ENCODE results near the gene PIGM.
A peak's percentile ranks its signal among the peaks of the same experiment; 100 is the strongest.

PIGM gene

DNA sequence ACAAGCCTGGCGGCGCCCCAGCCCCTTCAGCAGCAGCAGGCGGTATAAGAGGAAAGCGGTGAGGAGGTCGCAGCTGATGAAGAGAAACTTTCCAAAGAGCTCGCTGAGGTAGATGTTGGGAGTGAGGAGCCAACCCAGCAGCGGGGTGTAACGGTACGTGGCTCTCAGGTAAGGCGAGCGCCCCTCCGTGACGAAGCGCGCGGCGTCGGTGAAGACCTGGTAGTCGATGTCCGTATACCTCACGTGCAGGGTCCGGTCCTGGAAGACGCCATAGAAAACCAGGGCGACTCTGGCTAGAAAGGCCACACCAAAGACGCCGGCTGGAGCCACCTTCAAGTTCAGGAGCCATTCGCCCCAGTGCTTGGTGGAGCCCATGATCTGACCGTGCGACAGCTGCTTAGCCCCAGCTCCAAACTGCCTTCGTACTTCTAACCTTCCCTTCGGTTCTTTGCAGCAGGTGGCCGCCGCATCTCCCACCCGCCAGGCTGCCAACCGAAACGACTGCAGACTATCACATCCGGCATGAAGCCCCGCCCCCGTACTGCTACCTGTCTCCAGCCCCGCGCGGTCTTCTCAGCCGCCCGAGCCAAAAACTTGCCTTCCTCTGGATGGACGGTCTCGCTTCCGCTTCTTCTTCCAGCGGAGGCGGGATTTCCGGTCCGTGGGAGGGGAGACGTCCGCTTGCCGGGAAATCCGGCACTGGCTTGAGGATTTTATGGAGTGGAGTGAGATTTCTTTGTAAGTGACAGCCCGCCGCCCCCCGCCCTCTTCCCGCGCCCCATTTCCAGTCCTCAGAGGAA, at the start of gene PIGM:
TSS of gene PIGM (minus strand) at position 626 of the 800 bp plus-strand sequence. CDS start at position 375, 251 bp downstream.
- peak; percentile 88 to 98 (median 90) for DNase-seq (ENCODE audit: low read depth in 4 of 4, low spot score in 1 of 4)

DNA sequence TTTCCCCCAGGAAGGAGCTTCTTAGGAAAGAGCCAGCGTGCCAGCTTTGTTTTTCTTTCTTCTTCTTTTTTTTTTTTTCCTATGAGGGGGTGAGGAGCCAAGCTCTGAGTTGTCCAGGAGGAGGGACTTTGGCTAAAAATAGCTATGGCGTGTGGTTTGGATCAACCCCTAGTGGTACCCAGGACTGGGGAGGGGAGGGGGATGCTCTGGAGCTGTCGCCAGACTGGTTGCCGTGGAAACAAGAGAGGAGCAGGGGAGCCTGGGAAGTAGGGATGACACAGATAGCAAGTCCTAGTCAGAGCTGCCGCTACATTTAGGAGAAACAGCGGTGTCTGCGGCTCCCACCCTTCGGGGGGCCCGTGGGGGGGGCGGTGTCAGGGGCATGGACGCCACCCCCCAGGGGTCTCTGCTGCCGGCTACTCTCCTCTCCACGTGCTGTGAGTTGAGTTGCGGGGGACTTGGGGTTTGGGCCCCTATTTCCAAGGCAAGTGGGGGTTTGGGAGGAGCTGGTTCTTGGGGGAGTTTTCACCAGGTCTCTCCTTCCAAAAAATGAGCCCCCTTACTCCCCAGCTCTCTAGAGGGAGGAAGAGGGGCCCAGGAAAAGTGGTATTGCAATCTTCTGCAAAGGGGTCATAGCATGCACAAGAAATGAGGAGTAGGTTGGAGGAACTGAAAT, 49.6 kb upstream of the PIGM start, which contains the start of gene KCNJ9:
TSS of gene KCNJ9 (plus strand) at position 278 of the 676 bp plus-strand sequence. CDS start 2,493 bp downstream, outside the sequence.
- DNase-seq (ENCODE audit: low read depth in 4 of 4, low spot score in 1 of 4), result no peak

DNA sequence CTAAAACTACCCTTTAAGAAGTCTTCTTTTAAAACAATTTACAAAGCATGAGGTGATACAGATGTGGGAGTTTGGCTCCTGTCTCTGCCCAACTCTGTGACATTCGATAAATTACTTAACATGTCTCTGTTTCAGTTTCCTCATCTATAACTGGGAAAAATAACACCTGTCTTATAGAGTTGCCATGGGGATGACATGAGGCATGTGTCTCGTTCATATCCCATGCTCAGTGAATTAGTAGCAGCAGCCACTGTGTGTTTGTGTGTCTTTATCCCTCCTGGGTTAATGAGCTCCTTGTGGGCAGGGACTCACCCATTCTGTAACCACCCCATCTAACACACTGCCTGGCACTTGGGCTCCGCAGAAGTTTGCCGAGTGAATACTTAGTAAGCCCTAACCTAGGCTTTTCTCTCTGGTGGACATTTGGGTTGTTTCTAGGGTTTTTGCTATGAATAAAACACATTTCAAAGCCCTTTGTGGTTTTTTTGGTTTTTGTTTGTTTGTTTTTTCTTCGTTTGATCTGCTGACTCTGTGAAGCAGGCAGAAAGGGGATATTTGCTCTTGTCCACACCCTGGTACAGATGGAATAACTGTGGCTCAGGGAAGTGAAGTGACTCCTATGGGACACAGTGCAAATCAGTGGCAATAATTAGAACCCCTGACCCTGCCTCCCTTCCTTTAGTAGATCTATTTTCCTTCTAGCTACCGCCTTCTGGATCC, 48.8 kb upstream of the PIGM start:
- DNase-seq (ENCODE audit: low read depth in 4 of 4, low spot score in 1 of 4), result no peak

DNA sequence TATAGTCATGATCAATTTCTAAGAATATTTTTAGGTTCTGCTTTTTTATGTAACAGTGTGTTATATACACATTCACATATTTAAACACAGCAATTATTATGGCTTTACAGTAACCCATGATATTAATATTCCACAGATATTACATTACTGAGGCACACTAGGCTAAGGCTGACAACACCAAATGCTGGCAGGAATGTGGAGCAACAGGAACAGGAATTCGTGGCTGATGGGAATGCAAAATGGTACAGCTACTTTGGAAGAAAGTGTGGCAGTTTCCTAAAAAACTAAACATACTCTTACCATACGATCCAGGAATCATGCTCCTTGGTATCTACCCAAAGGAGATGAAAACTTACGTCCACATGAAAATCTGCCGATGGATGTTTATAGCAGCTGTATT, 47.7 kb upstream of the PIGM start:
- no peak for DNase-seq (ENCODE audit: low read depth in 4 of 4, low spot score in 1 of 4)

DNA sequence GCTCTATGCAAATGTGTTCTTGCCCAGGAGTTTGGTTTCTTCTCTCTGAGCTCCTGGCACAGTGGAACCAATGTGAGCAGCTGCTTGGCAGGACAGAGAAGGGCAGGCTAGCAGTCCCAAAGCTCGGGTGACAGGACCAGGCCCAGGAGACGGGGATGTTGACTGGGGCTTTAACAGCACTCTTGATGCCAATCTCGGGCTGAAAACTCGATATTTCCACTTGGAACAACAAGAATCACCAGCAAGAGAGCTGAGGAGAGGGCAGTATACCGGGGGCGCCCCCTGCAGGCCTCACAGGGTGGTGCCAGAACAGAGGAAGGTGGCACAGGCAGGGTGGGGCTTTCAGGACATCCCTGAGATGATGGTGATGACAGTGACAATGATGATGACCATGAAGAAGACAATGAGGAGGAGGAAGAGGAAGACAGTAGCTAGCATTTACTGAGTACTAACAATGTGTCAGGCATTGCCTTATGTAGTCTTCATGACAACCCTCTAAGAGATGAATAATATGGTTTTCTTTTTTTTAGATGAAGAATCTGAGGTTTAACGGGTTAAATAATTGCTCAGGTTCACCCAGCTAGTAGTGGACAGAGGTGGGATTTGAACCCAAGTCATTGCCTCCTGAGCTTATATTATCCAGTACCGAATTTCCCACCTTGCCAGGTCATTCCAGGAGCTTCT, 46.9 kb upstream of the PIGM start:
- peak in 2 of 4 experiments; percentile 44 to 50 for DNase-seq (ENCODE audit: low read depth in 4 of 4, low spot score in 1 of 4)

DNA sequence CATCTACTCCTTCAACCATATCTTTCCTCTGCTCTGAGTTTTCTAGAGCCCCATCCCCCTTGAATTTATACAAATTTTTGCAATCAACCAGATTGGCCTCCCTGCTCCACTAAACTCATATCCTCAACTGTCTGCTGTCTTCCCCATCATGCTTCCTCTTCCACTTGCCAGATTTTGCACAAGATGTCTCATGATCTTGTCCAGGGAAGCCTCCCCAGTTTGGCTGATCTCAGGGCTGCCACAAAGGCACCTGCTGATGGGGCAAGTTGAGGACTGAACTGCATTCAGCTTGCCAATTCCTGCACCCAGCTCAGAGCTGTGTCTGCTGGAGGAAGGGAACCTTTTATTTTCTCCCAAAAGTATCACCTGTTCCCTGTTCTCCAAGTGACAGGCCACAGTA, 45.7 kb upstream of the PIGM start:
- DNase-seq (ENCODE audit: low read depth in 4 of 4, low spot score in 1 of 4), result no peak

DNA sequence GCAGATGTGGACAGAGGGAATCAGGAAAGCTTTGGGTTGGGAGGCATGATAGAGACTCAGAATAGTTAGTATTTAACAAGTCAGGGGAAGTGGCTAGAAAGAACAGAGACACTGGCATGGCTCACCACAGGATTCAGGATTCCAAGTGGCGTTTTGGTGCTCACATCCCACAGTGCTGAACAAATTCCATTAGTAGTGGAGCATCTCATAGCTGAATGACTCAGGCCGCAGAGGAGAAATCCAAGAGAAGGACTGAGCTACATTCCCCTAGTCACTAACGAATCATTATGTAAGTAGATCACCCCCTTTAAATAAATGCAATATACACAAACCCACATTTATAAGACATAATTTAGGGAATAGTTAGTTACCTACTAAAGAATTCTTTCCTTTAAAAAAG, 44.5 kb upstream of the PIGM start:
- no peak for DNase-seq (ENCODE audit: low read depth in 4 of 4, low spot score in 1 of 4)

DNA sequence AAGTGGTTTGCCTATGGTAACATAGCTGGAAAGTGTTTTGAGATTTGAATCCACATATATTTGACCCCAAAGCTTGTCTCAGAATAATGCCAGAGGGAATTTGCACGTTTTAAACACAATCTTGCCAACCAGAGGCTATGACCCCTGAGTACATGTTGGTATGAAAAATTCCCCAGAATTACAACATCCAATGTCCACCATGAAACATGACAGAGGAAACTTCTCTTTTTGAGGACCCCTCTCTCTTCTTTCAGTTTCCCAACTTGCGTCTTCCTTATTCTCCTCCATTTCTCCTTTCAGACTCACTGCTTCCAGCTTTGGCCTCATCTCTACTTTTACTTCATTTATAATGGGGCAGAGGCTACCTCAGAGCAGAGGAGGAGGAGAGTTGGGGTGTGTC, 44.0 kb upstream of the PIGM start:
- DNase-seq (ENCODE audit: low read depth in 4 of 4, low spot score in 1 of 4), result no peak

DNA sequence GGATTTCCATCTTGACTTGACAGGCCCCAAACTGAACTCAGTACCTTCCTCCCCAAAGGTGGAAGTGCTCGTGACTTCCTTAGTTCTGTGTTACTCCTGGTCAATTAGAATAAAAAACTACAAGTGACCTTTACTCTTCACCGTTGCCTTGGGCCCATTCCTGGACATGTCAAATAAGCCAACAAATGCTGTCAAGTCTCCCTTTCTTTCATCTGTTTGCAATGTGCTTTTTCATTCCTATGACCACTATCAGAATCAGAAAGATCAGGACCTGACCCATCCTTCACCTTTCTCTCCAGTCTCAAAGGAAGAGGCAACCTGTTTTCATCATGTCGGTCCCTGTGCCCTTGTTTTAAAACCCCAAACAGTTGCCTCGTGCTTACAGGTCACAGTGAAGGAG, 43.1 kb upstream of the PIGM start:
- no peak for DNase-seq (ENCODE audit: low read depth in 4 of 4, low spot score in 1 of 4)

DNA sequence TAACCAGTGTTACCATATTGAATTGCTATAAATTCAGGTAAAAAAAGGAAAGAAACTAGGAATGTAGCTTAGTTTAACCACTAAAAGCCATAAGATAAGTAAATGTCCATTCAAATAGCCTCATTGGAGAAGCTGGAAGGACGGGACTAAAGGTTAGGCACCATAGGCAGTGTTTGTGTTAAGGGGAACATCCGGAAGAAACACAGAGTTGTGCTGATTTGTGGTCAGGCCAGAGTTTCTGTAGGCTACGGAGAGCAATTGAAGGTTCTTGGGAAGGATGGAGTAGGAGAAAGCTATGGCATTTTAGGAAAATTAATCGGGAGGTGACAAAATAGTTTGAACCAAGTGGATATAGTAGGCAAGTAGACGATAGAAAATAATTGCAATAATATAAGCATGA, 39.5 kb upstream of the PIGM start:
- no peak for DNase-seq (ENCODE audit: low read depth in 4 of 4, low spot score in 1 of 4)

DNA sequence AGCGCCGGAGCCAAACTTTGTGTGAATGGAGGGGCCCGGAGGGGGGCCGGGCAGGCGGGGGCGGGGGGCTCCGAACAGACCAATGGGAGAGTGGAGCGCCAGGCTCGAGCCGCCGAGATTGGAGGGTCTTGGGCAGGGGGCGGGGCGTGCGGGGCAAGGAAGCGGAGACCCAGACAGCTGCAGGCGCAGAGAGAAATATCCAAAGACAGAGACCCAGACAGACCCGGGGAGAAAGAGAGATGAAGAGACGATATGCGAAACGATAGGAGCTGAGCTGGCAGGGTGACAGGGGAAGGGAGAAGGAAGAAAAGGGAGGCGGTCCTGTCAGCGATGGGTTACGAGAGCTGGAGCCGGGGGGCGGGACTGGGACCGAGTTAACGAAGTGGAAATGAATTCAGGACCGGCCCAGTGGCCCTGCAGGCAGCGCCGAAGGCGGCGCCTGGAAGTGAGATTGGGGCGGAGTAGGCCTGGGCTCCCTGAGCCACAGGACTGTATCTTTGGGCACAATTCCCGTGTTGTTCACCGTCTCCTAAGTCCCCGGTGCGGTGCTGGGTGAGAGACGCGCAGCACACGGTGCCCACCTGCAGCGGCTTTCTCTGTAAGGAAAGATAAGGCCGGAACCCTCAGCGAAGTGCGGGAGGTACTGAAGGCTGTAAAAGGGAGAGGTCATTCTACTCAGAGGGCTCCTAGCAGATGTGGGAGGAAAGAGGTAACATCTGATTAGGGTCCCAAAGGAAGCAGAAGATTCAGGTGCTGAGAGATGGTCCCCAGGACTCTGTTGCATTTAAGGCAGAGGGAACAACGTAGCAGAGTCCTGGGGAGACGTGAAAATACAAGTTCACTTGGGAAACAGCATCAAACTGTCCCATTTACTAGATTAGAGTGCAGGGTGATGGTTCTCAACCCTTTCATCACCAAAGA, 38.7 kb upstream of the PIGM start:
- DNase-seq (ENCODE audit: low read depth in 4 of 4, low spot score in 1 of 4), result peak; percentile 12 to 51 (median 40)

DNA sequence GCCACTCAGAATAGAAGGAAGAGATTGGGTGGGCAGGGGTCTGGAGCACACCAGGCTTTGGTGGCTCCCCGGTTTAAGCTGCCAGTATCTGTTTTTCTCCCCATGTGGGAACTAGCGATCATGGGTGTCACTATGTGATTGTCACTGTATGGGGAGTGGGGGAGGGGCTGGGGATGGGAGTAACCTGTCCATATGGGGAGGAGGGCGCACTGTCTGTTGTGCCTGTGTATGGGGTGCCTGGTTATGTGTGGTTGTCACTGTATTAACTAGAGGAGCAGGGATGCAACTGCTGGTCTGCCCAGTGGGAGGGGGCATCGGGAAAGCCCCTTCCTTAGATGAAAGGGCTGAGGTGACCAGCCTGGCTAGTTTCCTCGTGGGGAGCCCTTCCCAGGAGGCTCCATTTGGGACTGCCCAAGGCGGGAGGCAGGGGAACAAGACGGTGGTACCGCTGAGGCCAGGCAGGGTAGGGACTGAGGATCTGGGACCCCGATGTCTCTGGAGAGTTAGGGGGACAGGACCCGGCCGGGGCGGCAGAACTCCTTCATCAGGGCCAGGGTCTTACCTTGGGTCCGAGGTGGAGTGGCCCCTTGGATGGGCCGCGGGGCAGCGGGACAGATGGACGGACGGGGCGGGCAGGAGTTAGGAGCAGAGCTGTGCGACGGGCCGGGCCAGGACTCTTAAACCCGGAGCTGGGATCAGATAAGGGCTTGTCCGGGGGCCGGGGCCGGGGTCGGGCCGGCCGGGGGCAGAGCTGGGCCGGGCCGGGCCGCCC, 37.9 kb upstream of the PIGM start, which contains the start of gene KCNJ10:
TSS of gene KCNJ10 (minus strand) at position 701 of the 772 bp plus-strand sequence. CDS start 27,628 bp downstream, outside the sequence.
- DNase-seq (ENCODE audit: low read depth in 4 of 4, low spot score in 1 of 4), result no peak

DNA sequence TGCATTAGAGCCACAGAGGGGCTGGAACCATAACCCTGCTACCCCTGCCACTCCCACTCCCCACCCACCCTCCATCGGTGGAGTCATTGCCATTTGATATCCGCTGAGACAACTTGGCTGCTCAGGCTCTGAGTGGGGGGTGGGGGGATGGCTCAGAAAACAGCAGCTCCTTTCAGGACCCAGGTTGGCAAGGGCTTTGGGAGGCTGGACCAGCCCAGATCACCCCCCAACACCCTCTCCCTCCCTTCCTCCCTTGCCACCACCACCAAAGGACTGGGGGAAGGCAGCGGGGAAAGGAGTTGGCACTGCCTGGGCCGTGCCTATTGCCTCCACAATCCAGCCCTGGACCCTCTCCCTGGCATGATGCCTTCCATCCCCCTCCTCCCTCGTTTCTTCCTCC, 36.4 kb upstream of the PIGM start:
- DNase-seq (ENCODE audit: low read depth in 4 of 4, low spot score in 1 of 4), result no peak

DNA sequence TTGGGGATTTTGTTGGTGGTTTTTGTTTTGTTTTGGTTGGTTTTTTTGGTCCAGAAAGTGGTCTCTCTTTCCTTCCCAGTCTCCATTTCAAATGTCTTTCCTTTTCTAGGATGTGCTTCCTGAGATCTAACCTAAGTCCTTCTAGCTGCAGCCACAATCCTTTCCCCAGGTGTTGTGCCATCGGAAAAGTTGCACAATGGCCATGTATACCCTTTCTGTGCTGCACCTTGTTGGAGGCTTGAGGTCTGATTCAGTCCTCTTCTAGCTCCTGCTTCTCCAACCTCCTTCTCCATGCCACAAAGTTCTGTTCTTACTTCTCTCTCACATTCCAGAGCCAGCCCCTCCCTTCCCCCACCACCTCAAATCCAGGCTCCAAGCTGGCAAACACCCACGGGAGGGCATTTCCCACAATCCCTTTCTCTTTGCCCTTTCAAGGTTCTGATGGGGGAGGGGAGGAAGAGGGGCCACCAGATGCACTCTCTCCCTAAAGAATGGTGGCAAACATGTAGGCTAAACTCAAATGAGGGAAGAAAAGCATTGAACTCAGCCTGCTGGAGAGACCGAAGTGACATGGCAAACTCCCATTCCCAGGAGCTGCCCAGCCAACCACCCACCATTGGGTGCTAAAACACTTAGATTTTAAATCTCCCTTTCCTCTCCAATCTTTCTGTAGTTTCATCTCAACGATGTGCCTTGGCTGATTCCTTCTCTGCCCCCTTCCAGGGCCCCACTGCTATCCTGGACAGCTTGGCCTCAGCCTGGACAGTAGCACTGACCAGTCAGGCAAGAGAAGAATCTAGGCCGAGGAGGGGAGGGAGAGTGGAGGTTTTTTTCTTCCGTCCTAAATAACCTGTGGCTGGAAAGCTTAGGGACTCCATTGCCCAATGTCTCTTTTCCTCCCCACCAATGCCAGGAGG, 35.3 kb upstream of the PIGM start:
- no peak for DNase-seq (ENCODE audit: low read depth in 4 of 4, low spot score in 1 of 4)

DNA sequence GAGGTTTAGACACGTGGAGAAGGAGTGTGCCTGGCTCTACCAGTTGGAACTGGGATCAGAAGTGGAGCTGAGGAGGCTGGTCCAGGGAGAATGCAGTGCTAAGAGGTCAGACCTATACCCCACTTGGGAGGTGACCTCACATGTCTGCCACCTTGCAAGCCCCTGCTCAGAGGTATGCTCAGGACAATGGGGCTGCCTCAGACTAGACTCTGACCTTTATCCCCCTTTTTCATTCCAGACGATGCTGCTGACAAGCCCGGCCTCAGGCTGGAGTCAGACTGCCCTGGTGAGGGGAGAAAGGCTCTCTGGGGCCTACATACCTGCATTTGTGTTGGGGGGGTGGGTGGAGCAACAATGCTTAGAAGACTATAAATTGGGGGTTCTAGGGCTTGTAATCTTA, 33.0 kb upstream of the PIGM start:
- no peak for DNase-seq (ENCODE audit: low read depth in 4 of 4, low spot score in 1 of 4)

DNA sequence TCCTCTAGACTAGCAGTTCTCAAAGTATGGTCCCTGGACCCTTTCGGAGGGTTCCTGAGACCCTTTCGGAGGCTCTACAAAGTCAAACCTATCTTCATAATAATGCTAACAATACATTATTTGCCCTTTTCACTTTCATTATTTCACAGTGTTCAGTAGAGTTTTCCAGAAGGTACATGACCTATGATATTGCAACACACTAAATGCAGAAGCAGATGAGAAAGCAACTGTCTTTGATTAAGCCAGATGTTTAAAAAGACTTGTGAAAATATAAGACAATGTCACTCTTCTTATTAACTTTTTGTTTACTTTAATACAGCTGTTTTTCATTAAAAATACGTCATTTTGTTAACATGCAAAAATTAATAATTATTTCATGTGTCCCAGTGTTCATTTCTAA, 32.4 kb upstream of the PIGM start:
- DNase-seq (ENCODE audit: low read depth in 4 of 4, low spot score in 1 of 4), result no peak

DNA sequence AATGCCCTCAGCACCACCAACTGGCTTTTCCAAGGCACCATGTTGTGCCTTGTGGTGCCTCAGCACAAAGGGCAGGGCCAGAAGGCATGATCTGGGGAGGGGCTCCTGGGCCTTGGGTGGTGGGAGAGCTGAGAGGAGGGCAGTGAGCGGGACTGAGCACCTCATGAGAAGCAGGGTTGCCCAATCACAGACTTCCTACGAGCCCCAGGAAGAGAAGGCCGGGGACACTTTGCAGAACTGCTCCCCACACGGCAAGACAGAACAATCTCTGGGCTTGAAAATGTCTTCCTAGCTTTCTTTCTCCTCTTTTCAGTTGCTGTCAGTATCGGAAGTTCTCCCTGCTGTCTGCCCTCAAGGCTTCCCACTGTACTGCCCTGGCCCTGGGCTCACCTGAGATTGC, 31.4 kb upstream of the PIGM start:
- DNase-seq (ENCODE audit: low read depth in 4 of 4, low spot score in 1 of 4), result no peak

DNA sequence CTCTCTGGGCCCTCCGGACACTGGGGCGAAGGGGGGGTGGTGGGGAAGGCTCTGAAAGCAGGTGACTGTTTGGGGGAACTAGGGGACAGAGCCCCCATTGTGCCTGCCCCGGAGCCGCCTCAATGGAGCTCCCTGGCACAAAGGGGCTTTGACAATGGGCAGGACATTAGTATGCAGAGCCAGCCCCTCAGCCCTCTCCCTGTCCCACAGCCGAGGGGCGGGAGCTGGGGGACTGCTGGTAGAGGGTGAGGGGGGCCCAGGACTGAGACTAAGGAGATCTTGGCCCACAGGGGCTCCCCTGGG, 30.4 kb upstream of the PIGM start:
- no peak for DNase-seq (ENCODE audit: low read depth in 4 of 4, low spot score in 1 of 4)

Data from stimulated activated CD4-positive, alpha-beta T cell treated with anti-CD3 and anti-CD28 coated beads, Interleukin-1b, Interleukin-23, amount 100 ng/mL, for 24 hours (primary cell).